Ovary (tissue), 9 donors: Measurements from ENCODE around the gene FYCO1. TPM values are rescaled to one million over a fixed set of nuclear protein-coding genes. Genes with fewer than 3 reads are reported as not detected.

Experiments
- DNase-seq, 5 donors: peaks; one replicate each; pipeline ENCODE4 v3.0.0-alpha.2; 2019 to 2020
- H3K27ac ChIP-seq, 2 donors: fragments of 200-600 bp; one replicate each; pipeline versions ENCODE4 v1.5.1 to v1.8.0; 2019 to 2022
- H3K27me3 ChIP-seq: fragments of 200-600 bp; one replicate; pipeline ENCODE4 v1.8.0; 2022
- H3K36me3 ChIP-seq: fragments of 200-600 bp; sonication (generic); one replicate; pipeline ENCODE4 v1.5.1; 2019
- H3K4me1 ChIP-seq: one replicate; pipeline ENCODE4 v1.8.1; 2013; ENCODE audit warnings: mild to moderate bottlenecking, moderate library complexity; ENCODE audit not compliant: insufficient read depth
- H3K4me3 ChIP-seq: fragments of 200-600 bp; sonication (generic); one replicate; pipeline ENCODE4 v1.5.1; 2017
- H3K9me3 ChIP-seq, 2 donors: fragments of 200-600 bp in 1 of 2; sonication (generic) in 1 of 2; one replicate each; pipeline versions ENCODE4 v1.5.1 to v1.8.1; 2013 to 2019; ENCODE audit warnings: mild to moderate bottlenecking in 1 of 2, moderate library complexity in 1 of 2
- EP300 ChIP-seq: sonication (generic); formaldehyde crosslinking; IDR thresholded peaks from one replicate; pipeline ENCODE4 v1.6.1; 2017; ENCODE audit warnings: antibody characterized with exemption
- POLR2A ChIP-seq: fragments of 450-650 bp; IDR thresholded peaks from one replicate; pipeline ENCODE4 v1.6.1; 2017; ENCODE audit warnings: antibody characterized with exemption, mild to moderate bottlenecking, moderate library complexity
- WGBS, 3 donors: extraction: QIAGEN DNeasy Blood & Tissue Kit in 1 of 3; methylation state at CpG; one replicate each; pipeline versions ENCODE4 v1.1.5 to v1.1.7; 2013 to 2017; 5-methylcytosine and 5-hydroxymethylcytosine counted together
- intact Hi-C, 4 donors: fragments of 100-400 bp; cut with DNase I; formaldehyde crosslinking; loops; one replicate each; pipeline versions ENCODE4 v1.11.0 to v1.15.1; 2022 to 2023
- polyA plus RNA-seq, 2 donors: library from polyadenylated mRNA; stranded (reverse); fragments of 200-250 nt in 1 of 2; fragments of 350-450 nt in 1 of 2; fragmentation: Illumina TruSeq in 1 of 2; extraction: RNeasy Lipid Tissue Mini Kit (QIAGEN cat#74804) in 1 of 2; gene quantifications; one replicate each; pipeline ENCODE4 v1.2.3, GENCODE V29; 2013 to 2014
- total RNA-seq, 7 donors: library from RNA; depleted of rRNA in 2 of 7; stranded (reverse); fragments of >200 nt in 2 of 7; fragmentation: NEBNext Ultra II Directional in 3 of 7; extraction: Animal tissue kit (Norgen Biotek cat#: 25700) in 3 of 7; gene quantifications; one replicate each; pipeline versions ENCODE4 v1.1.0 to v1.2.4, GENCODE V29; 2016 to 2023
- TF ChIP-seq, protein P1 (sequence below), 3 donors: fragments of 450-650 bp in 2 of 3; fragments of 200-600 bp in 1 of 3; IDR thresholded peaks; one replicate each; pipeline versions ENCODE4 v1.5.1 to v1.8.0; 2016 to 2022; ENCODE audit warnings: antibody characterized with exemption in 3 of 3, mild to moderate bottlenecking in 1 of 3
- donor health status: DM: no; HTN: no; CAD: no; lungs with moderate emphysema.
- donor health status: DM: no; HTN: no; CAD: no.
- donor health status: Bipolar disorder and iron deficiency.
- donor health status: DM: yes; HTN: yes; CAD: no.
- donor health status: DM: no; HTN: no; CAD: no.
- donor health status: DM: yes; HTN: yes; CAD: no.

FYCO1 gene
- total and polyA plus RNA-seq, 9 donors, result 30.2 to 81.0 (median 52.8) TPM

DNA sequence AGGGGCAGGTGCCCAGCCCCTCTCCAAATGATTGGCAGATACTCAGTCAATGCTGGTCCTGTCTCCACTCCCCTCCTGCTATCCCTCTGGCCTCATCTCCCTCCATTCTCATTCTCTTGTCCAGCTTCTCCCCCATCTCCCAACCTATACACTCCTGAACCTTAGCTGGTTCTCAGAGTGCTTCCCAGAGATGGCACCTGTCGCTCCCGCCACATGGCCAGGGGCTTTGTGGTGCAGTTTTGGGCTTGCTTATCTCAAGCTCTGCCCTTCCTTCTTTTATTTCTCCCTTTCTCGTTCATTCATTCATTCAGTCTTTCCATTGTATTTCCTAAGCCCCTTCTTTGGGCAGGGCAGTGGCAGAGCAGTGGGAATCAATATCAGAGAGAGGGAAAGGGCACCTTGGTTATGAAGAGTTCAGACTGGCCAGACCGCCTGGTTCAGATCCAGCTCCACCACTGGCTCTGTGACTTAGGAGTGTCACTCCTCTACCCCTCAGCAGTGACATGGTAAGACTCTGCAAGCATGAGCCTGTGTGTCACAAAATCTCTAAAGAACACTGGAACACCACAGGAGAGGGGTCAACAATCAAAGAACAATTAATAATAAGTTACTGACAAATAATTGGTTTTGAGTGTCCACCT lies 72.6 kb downstream of the FYCO1 start:
- H3K36me3 ChIP-seq, result no peaks in the 10 kb centered on the region
- no peaks in the 10 kb centered on the region for H3K9me3 ChIP-seq
- intact Hi-C loops, result no loop called here

DNA sequence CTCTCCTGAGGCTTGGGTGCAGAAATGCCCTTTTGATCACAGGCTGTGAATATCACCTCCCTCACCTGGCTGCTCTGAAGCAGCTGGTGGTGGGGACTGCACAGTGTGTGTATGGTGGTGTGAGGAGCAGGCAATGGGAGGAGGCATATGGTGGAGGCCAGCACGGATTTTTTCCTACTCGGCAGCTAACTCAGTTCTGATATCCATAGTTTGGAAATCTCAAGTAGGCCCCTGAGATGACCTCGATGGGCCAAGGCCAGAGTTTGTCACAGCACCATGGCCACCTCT lies 73.6 kb downstream of the FYCO1 start:
- H3K27ac ChIP-seq, result no peak overlapping the region
- no peak overlapping the region for H3K4me3 ChIP-seq
- H3K36me3 ChIP-seq, result no peaks in the 10 kb centered on the region
- no peaks in the 10 kb centered on the region for H3K27me3 ChIP-seq
- TF ChIP-seq POLR2A (no peak), EP300 (no peak)
- TF ChIP-seq, protein P1, sequence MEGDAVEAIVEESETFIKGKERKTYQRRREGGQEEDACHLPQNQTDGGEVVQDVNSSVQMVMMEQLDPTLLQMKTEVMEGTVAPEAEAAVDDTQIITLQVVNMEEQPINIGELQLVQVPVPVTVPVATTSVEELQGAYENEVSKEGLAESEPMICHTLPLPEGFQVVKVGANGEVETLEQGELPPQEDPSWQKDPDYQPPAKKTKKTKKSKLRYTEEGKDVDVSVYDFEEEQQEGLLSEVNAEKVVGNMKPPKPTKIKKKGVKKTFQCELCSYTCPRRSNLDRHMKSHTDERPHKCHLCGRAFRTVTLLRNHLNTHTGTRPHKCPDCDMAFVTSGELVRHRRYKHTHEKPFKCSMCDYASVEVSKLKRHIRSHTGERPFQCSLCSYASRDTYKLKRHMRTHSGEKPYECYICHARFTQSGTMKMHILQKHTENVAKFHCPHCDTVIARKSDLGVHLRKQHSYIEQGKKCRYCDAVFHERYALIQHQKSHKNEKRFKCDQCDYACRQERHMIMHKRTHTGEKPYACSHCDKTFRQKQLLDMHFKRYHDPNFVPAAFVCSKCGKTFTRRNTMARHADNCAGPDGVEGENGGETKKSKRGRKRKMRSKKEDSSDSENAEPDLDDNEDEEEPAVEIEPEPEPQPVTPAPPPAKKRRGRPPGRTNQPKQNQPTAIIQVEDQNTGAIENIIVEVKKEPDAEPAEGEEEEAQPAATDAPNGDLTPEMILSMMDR (IDR thresholded peaks at IDR 0.05), result no peak
- no peaks in the 10 kb centered on the region for H3K9me3 ChIP-seq
- no peaks in the 10 kb centered on the region for H3K4me1 ChIP-seq
- intact Hi-C loops, result no loop called here
- DNase-seq, result no peak
- 83 to 86% (median 84%) methylated on average over 3 of the region's 3 CpGs for WGBS, 3 donors

More for the DNA sequence above, 72.6 kb downstream of the FYCO1 start:
- 94 to 97% (median 95%) methylated on average over 4 of the region's 4 CpGs for WGBS, 3 donors
- H3K27ac ChIP-seq, result no peak overlapping the region
- TF ChIP-seq POLR2A, result no peak
- TF ChIP-seq EP300, result no peak
- TF ChIP-seq, protein P1 (IDR thresholded peaks at IDR 0.05), result no peak
- no peaks in the 10 kb centered on the region for H3K4me1 ChIP-seq
- H3K27me3 ChIP-seq, result no peaks in the 10 kb centered on the region
- no peak overlapping the region for H3K4me3 ChIP-seq
- DNase-seq, result no peak

DNA sequence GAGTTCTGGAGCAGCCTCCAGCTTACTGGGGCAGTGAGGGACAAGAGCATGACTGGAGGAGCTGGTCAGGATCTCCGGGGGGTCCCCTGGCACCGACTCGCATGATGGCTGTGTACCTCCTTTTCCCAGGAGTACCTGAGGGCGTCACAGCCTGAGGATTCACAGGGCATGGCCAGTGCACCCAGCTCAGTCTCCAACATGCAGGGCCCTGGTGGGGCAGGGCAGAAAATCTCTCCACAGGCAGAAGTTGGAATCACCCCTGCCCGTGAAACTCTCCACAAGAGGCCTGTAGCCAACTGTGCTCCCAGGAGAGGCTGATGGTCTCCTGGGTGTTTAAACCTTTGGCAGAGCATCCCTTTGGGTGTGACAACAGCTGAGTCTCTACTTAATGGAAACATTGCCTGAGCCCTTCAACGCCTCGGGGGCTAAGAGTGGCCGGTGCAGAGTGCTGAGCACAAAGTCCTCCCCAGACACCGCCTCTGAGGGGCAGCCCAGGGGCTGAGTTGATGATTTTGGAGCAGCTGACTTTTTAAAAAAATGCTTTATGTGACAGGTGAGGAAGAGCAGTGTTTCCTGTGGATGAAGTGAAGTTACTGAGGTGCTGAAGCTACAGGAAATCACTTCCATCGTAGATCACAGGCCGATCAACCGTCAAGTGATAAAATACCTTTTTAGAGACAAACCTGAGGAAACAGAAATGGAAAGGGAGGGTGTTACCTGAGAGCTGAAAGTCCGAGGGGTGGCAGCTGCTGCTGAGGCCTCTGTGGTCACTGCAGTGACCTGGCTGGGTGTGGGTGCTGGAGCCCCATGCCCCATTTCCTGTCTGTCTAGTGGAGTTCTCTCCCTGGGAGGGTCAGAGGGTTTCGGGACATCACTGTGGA lies 74.2 kb downstream of the FYCO1 start:
- 91 to 92% (median 91%) methylated on average over 12 to 14 of the region's 14 CpGs for WGBS, 3 donors
- intact Hi-C loops, result no loop called here
- H3K36me3 ChIP-seq, result no peaks in the 10 kb centered on the region
- H3K9me3 ChIP-seq, result no peaks in the 10 kb centered on the region
- no peak overlapping the region for H3K4me3 ChIP-seq
- no peak for DNase-seq
- no peaks in the 10 kb centered on the region for H3K4me1 ChIP-seq
- H3K27ac ChIP-seq, result no peak overlapping the region
- H3K27me3 ChIP-seq, result no peaks in the 10 kb centered on the region
- TF ChIP-seq EP300, result no peak
- TF ChIP-seq, protein P1 (IDR thresholded peaks at IDR 0.05), result no peak
- TF ChIP-seq POLR2A, result no peak

DNA sequence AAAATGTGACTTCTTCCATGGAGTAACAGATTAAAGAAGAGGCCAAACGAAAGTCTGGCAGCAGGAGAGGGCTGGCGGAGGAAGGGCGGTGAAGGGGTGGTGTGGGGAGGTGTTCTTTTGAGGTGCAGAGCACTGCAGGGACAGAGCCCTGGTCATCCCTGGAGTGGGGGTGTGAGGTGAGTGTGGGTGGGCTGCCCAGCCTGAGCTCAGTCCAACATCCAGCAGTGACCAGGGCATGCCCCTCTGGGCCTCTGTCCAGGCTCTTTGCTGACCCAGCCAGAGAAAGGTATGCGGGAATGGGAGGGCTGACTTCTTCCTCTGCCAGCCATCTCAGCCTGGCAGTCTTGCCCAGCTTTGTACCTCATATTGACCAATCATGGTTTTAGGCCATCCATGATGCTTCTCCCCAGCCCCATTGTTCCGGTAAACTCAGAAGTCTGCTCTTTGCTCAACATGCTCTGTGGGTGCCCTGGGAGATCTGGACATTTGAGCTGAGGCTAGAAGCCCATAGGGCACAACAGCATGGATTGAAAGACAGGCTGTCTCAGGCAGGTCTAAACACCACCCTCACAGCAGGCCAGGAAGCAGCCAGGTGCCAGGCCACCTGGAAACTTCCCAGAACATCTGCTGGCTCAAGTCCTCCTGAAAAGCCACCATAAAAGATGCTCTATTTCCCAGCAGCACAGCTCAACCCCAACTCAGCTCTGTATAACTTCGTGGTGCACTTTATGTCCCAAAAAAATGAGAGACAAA lies 78.3 kb downstream of the FYCO1 start:
- no peak overlapping the region for H3K4me3 ChIP-seq
- no peaks in the 10 kb centered on the region for H3K9me3 ChIP-seq
- H3K36me3 ChIP-seq, result no peaks in the 10 kb centered on the region
- intact Hi-C loops, result no loop called here
- H3K27me3 ChIP-seq, result no peaks in the 10 kb centered on the region
- no peak for TF ChIP-seq POLR2A
- TF ChIP-seq, protein P1 (IDR thresholded peaks at IDR 0.05), result no peak
- no peak for DNase-seq
- H3K27ac ChIP-seq, result no peak overlapping the region
- WGBS, 3 donors, result 80 to 83% (median 82%) methylated on average over 6 of the region's 6 CpGs
- H3K4me1 ChIP-seq, result no peaks in the 10 kb centered on the region
